Breast epithelium (tissue), 4 donors: ENCODE data around the gene MSH5. TPM values are rescaled to one million over a fixed set of nuclear protein-coding genes. Genes with fewer than 3 reads are reported as not detected.

Source experiments
- DNase-seq, 2 donors: peaks; one replicate each; pipeline ENCODE4 v3.0.0-alpha.2; 2019; ENCODE audit warnings: low spot score in 2 of 2
- H3K27ac ChIP-seq, 2 donors: fragments of 200-600 bp; sonication (generic) in 1 of 2; one replicate each; pipeline ENCODE4 v1.5.1; 2016 to 2019; ENCODE audit warnings: mild to moderate bottlenecking in 1 of 2
- H3K27me3 ChIP-seq, 2 donors: fragments of 200-600 bp; sonication (generic) in 1 of 2; one replicate each; pipeline versions ENCODE4 v1.5.1 to v1.6.0; 2017 to 2019; ENCODE audit warnings: control low read depth in 1 of 2, mild to moderate bottlenecking in 1 of 2
- H3K36me3 ChIP-seq: fragments of 200-600 bp; one replicate; pipeline ENCODE4 v1.5.1; 2019
- H3K4me1 ChIP-seq, 2 donors: fragments of 200-600 bp; sonication (generic); one replicate each; pipeline ENCODE4 v1.5.1; 2016 to 2019; ENCODE audit warnings: control low read depth in 1 of 2
- H3K4me3 ChIP-seq, 3 donors: fragments of 200-600 bp; sonication (generic); 1 replicate in 2 of 3; 2 replicates in 1 of 3; pipeline ENCODE4 v1.5.1; 2016 to 2019; ENCODE audit warnings: mild to moderate bottlenecking in 3 of 3, moderate library complexity in 2 of 3
- H3K9me3 ChIP-seq, 2 donors: fragments of 200-600 bp; sonication (generic) in 1 of 2; one replicate each; pipeline ENCODE4 v1.5.1; 2016 to 2019; ENCODE audit warnings: control low read depth in 1 of 2
- CTCF ChIP-seq, 3 donors: fragments of 450-650 bp; IDR thresholded peaks; one replicate each; pipeline ENCODE4 v1.5.1; 2016 to 2017; ENCODE audit warnings: antibody characterized with exemption in 3 of 3, mild to moderate bottlenecking in 3 of 3, moderate library complexity in 3 of 3
- POLR2A ChIP-seq: fragments of 450-650 bp; IDR thresholded peaks from one replicate; pipeline ENCODE4 v1.6.1; 2016; ENCODE audit warnings: antibody characterized with exemption, mild to moderate bottlenecking, moderate library complexity
- POLR2AphosphoS5 ChIP-seq, 3 donors: sonication (generic); formaldehyde crosslinking; IDR thresholded peaks; one replicate each; pipeline ENCODE4 v1.6.1; 2017; ENCODE audit warnings: antibody characterized with exemption in 3 of 3
- intact Hi-C: fragments of 100-400 bp; cut with DNase I; formaldehyde crosslinking; loops from one replicate; pipeline ENCODE4 v1.15.1; 2023; ENCODE audit warnings: low total_unique reads
- total RNA-seq, 3 donors: library from RNA; depleted of rRNA; stranded (reverse); fragments of >200 nt; gene quantifications; one replicate each; pipeline ENCODE4 v1.1.0, GENCODE V29; 2016

Gene MSH5
- total RNA-seq, 3 donors from 2014 or later = 7.9 to 13.4 (median 8.0) TPM

GRCh38 chr6:31778193-31778592 lies 38.4 kb downstream of the MSH5 start:
- H3K9me3 ChIP-seq = no peaks in the 10 kb centered on the region
- H3K27me3 ChIP-seq = no peaks in the 10 kb centered on the region
- H3K36me3 ChIP-seq = no peaks in the 10 kb centered on the region
- peaks cover 6 to 8% of the 10 kb centered on the region in 2 donors for H3K4me1 ChIP-seq
- no peak for TF ChIP-seq POLR2AphosphoS5 (IDR thresholded peaks at IDR 0.05)
- no peak for TF ChIP-seq POLR2A
- no peak for TF ChIP-seq CTCF (IDR thresholded peaks at IDR 0.05)
- no peak for DNase-seq
- no peak overlapping the region for H3K27ac ChIP-seq
- intact Hi-C loops = no loop called here
- H3K4me3 ChIP-seq = no peak overlapping the region

GRCh38 chr6:31778999-31779885 lies 39.4 kb downstream of the MSH5 start:
- intact Hi-C loops = no loop called here
- Histone ChIP-seq H3K4me1 (peaks cover 6 to 8% of the 10 kb centered on the region in 2 donors), H3K4me3 (no peak overlapping the region), H3K27me3 (no peaks in the 10 kb centered on the region), H3K9me3 (no peaks in the 10 kb centered on the region), H3K36me3 (no peaks in the 10 kb centered on the region), H3K27ac (no peak overlapping the region)
- no peak for DNase-seq
- TF ChIP-seq POLR2A (no peak), CTCF (IDR thresholded peaks at IDR 0.05) (no peak), POLR2AphosphoS5 (IDR thresholded peaks at IDR 0.05) (no peak)

GRCh38 chr6:31779908-31780307 lies 40.1 kb downstream of the MSH5 start:
- Histone ChIP-seq H3K36me3 (no peaks in the 10 kb centered on the region), H3K27me3 (no peaks in the 10 kb centered on the region), H3K27ac (no peak overlapping the region), H3K4me3 (no peak overlapping the region), H3K4me1 (peaks cover 6 to 8% of the 10 kb centered on the region in 2 donors), H3K9me3 (no peaks in the 10 kb centered on the region)
- intact Hi-C loops = no loop called here
- DNase-seq = no peak
- TF ChIP-seq POLR2AphosphoS5 (IDR thresholded peaks at IDR 0.05) = no peak
- TF ChIP-seq POLR2A = no peak
- TF ChIP-seq CTCF (IDR thresholded peaks at IDR 0.05) = no peak

GRCh38 chr6:31780507-31781243 lies 40.9 kb downstream of the MSH5 start:
- intact Hi-C loops = no loop called here
- DNase-seq = no peak
- TF ChIP-seq CTCF (IDR thresholded peaks at IDR 0.05) (no peak), POLR2AphosphoS5 (IDR thresholded peaks at IDR 0.05) (no peak), POLR2A (no peak)
- Histone ChIP-seq H3K9me3 (no peaks in the 10 kb centered on the region), H3K27ac (no peak overlapping the region), H3K27me3 (no peaks in the 10 kb centered on the region), H3K4me3 (no peak overlapping the region), H3K36me3 (no peaks in the 10 kb centered on the region), H3K4me1 (peaks cover 6 to 8% of the 10 kb centered on the region in 2 donors)
